Tibial nerve (tissue), 4 donors: Measurements from ENCODE around the gene VARS2. TPM values are rescaled to one million over a fixed set of nuclear protein-coding genes. Genes with fewer than 3 reads are reported as not detected.

Experiments used
- DNase-seq, 2 donors: peaks; one replicate each; pipeline ENCODE4 v3.0.0-alpha.2; 2019; ENCODE audit warnings: low spot score in 2 of 2
- H3K27ac ChIP-seq, 4 donors: fragments of 200-600 bp; sonication (generic) in 3 of 4; one replicate each; pipeline ENCODE4 v1.5.1; 2017 to 2019; ENCODE audit warnings: mild to moderate bottlenecking in 1 of 4
- H3K27me3 ChIP-seq, 2 donors: fragments of 200-600 bp; sonication (generic) in 1 of 2; one replicate each; pipeline versions ENCODE4 v1.5.1 to v1.6.0; 2017 to 2019
- H3K36me3 ChIP-seq, 3 donors: fragments of 200-600 bp; sonication (generic); one replicate each; pipeline ENCODE4 v1.5.1; 2018 to 2019
- H3K4me1 ChIP-seq, 4 donors: fragments of 200-600 bp; sonication (generic) in 3 of 4; one replicate each; pipeline ENCODE4 v1.5.1; 2017 to 2019
- H3K4me3 ChIP-seq, 4 donors: fragments of 200-600 bp; sonication (generic) in 3 of 4; one replicate each; pipeline ENCODE4 v1.5.1; 2017 to 2019; ENCODE audit warnings: mild to moderate bottlenecking in 1 of 4, moderate library complexity in 1 of 4
- H3K9me3 ChIP-seq, 4 donors: fragments of 200-600 bp; sonication (generic) in 3 of 4; one replicate each; pipeline ENCODE4 v1.5.1; 2017 to 2019
- CTCF ChIP-seq, 5 experiments: fragments of 200-600 bp in 3 of 5; fragments of 450-650 bp in 2 of 5; sonication (generic) in 3 of 5; IDR thresholded peaks; one replicate each; pipeline ENCODE4 v1.5.1; 2016 to 2019; ENCODE audit warnings: antibody characterized with exemption in 5 of 5, mild to moderate bottlenecking in 3 of 5, moderate library complexity in 2 of 5
- EP300 ChIP-seq, 2 donors: sonication (generic); formaldehyde crosslinking; IDR thresholded peaks; one replicate each; pipeline ENCODE4 v1.6.1; 2017; ENCODE audit warnings: antibody characterized with exemption in 2 of 2, mild to moderate bottlenecking in 1 of 2
- POLR2A ChIP-seq, 2 donors: fragments of 450-650 bp; IDR thresholded peaks; one replicate each; pipeline ENCODE4 v1.6.1; 2017; ENCODE audit warnings: antibody characterized with exemption in 2 of 2, mild to moderate bottlenecking in 2 of 2, moderate library complexity in 2 of 2
- WGBS, 2 donors: methylation state at CpG; one replicate each; pipeline ENCODE4 v1.1.5; 2018; 5-methylcytosine and 5-hydroxymethylcytosine counted together
- total RNA-seq, 4 donors: library from RNA; depleted of rRNA; stranded (reverse); fragments of >200 nt; gene quantifications; one replicate each; pipeline ENCODE4 v1.1.0, GENCODE V29; 2016

VARS2 gene
- total RNA-seq, 4 donors from 2014 or later, result 22.6 to 26.2 (median 24.7) TPM

GRCh38 chr6:30942338-30943060 lies 28.5 kb downstream of the VARS2 start:
- no peak overlapping the region for H3K27ac ChIP-seq
- WGBS, 2 donors, result 8 to 12% methylated on average over 14 to 15 of the region's 15 CpGs
- no peaks in the 10 kb centered on the region for H3K27me3 ChIP-seq
- peaks cover 0 to 12% (median 7%) of the 10 kb centered on the region in 4 donors for H3K4me1 ChIP-seq
- H3K9me3 ChIP-seq, result no peaks in the 10 kb centered on the region
- H3K4me3 ChIP-seq, result no peak overlapping the region
- peak; percentile 30 to 59 for DNase-seq
- no peaks in the 10 kb centered on the region for H3K36me3 ChIP-seq
- no peak for TF ChIP-seq EP300 (IDR thresholded peaks at IDR 0.05)
- TF ChIP-seq CTCF (IDR thresholded peaks at IDR 0.05), result peak in 4 of 5 experiments; percentile 30 to 48 (median 36)

DNA sequence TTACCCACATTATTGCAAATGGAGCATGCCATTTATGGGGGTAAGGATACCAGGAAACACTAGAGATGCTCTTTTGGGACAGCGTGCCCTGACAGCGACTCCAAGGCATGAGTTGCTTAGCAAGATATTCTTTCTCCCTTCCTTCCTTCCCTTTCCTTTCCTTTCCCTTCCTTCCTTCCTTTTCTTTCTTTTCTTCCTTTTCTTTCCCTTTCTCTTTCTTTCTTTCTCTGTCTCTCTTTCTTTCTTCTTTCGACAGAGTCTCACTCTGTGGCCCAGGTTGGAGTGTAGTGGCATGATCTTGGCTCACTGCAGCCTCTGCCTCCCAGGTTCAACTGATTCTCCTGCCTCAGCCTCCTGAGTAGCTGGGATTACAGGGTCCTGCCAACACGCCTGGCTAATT lies 30.0 kb downstream of the VARS2 start:
- no peaks in the 10 kb centered on the region for H3K9me3 ChIP-seq
- no peak overlapping the region for H3K27ac ChIP-seq
- DNase-seq, result no peak
- H3K4me1 ChIP-seq, result peaks cover 0 to 12% (median 7%) of the 10 kb centered on the region in 4 donors
- WGBS, 2 donors, result 93 to 95% methylated on average over 4 of the region's 4 CpGs
- H3K4me3 ChIP-seq, result no peak overlapping the region
- H3K36me3 ChIP-seq, result no peaks in the 10 kb centered on the region
- TF ChIP-seq EP300 (IDR thresholded peaks at IDR 0.05) (no peak), CTCF (IDR thresholded peaks at IDR 0.05) (no peak), POLR2A (IDR thresholded peaks at IDR 0.05) (no peak)
- no peaks in the 10 kb centered on the region for H3K27me3 ChIP-seq

DNA sequence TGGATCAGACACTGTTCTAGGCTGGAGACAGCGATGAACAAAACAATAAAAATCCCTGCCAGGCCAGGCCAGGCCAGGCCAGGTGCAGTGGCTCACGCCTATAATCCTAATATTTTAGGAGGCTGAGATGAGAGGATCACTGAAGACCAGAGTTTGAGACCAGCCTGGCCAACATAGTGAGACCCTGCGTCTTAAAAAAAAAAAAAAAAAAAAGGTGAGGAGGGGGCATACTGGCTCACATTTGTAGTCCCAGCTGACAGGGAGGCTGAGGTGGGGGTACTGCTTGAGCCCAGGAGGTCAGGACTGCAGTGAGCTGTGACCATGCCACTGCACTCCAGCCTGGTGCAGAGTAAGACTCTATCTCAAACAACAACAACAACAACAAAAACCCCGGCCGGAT lies 31.2 kb downstream of the VARS2 start:
- Histone ChIP-seq H3K9me3 (no peaks in the 10 kb centered on the region), H3K27me3 (no peaks in the 10 kb centered on the region), H3K27ac (no peak overlapping the region), H3K4me1 (peaks cover 0 to 12% (median 7%) of the 10 kb centered on the region in 4 donors), H3K36me3 (no peaks in the 10 kb centered on the region), H3K4me3 (no peak overlapping the region)
- DNase-seq, result no peak
- WGBS, 2 donors, result 90 to 93% methylated on average over 5 of the region's 5 CpGs
- TF ChIP-seq EP300 (IDR thresholded peaks at IDR 0.05) (no peak), POLR2A (IDR thresholded peaks at IDR 0.05) (no peak), CTCF (IDR thresholded peaks at IDR 0.05) (no peak)

DNA sequence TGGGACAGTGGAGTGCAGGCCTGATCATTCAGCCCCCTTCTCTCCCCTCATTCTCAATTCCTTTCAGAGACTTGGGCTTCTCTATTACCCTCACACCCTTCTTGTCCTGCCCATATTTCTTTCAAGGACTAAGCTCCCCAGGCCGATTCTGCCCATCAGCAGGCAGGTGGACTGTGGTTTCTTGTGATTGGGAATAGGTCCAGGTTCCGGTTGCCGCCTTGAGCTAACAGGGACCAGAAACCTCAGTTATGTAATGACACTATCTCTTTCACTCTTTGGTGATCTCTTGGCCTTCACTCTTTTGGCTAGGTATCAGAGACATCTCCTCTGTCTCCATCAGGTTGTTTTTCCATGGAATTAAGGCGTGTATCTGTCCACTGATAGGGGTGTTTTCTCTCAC lies 33.2 kb downstream of the VARS2 start:
- WGBS, 2 donors, result 72 to 86% methylated on average over 4 of the region's 4 CpGs

More for the DNA sequence above, 33.2 kb downstream of the VARS2 start:
- Histone ChIP-seq H3K4me1 (peaks cover 0 to 11% (median 6%) of the 10 kb centered on the region in 4 donors), H3K27me3 (no peaks in the 10 kb centered on the region), H3K36me3 (no peaks in the 10 kb centered on the region), H3K4me3 (no peak overlapping the region), H3K9me3 (no peaks in the 10 kb centered on the region), H3K27ac (no peak overlapping the region)
- DNase-seq, result no peak
- no peak for TF ChIP-seq POLR2A (IDR thresholded peaks at IDR 0.05)
- no peak for TF ChIP-seq EP300 (IDR thresholded peaks at IDR 0.05)
- TF ChIP-seq CTCF (IDR thresholded peaks at IDR 0.05), result no peak
